IPS DF 6.9 (cell line): Measurements from ENCODE around the gene BLM.

Source experiments
- DNase-seq: peaks from one replicate; pipeline ENCODE4 v3.0.0-alpha.2; 2013; ENCODE audit warnings: low read depth, low spot score
- H3K27ac ChIP-seq: one replicate; pipeline ENCODE4 v1.5.1; 2013; ENCODE audit warnings: low read length, control low read depth
- H3K27me3 ChIP-seq: 2 replicates; pipeline ENCODE4 v1.6.1; 2013; ENCODE audit warnings: mild to moderate bottlenecking, low read length; ENCODE audit not compliant: control insufficient read depth, insufficient read depth
- H3K36me3 ChIP-seq: 2 replicates; pipeline ENCODE4 v1.6.1; 2013; ENCODE audit warnings: low read length; ENCODE audit not compliant: control insufficient read depth, insufficient read depth
- H3K4me1 ChIP-seq: 2 replicates; pipeline ENCODE4 v1.6.1; 2013; ENCODE audit warnings: low read length; ENCODE audit not compliant: control insufficient read depth, insufficient read depth
- H3K4me3 ChIP-seq: 2 replicates; pipeline ENCODE4 v1.5.1; 2013; ENCODE audit warnings: mild to moderate bottlenecking, low read length
- H3K9me3 ChIP-seq: 2 replicates; pipeline ENCODE4 v1.6.1; 2013; ENCODE audit warnings: low read length, inconsistent platforms; ENCODE audit not compliant: control insufficient read depth, insufficient read depth
- WGBS: extraction: QIAGEN DNeasy Blood & Tissue Kit; methylation state at CpG from one replicate; pipeline ENCODE4 v1.1.7; 2013; ENCODE audit warnings: mixed read lengths, missing lambda C conversion rate; ENCODE audit not compliant: insufficient read length, insufficient coverage; 5-methylcytosine and 5-hydroxymethylcytosine counted together

BLM gene

GRCh38 chr15:90782442-90782841 lies 65.3 kb downstream of the BLM start:
- WGBS = no CpG with 5 or more reads among the region's 2 CpGs
- no peaks in the 10 kb centered on the region; the same call in 1 of the 2 replicates for H3K36me3 ChIP-seq
- no peak overlapping the region for H3K4me3 ChIP-seq
- H3K9me3 ChIP-seq = no peaks in the 10 kb centered on the region
- no peaks in the 10 kb centered on the region for H3K27me3 ChIP-seq
- H3K27ac ChIP-seq = no peak overlapping the region
- H3K4me1 ChIP-seq = no peaks in the 10 kb centered on the region
- DNase-seq = no peak

- DNase-seq = no peak
- no CpG with 5 or more reads among the region's 3 CpGs for WGBS
Measured at GRCh38 chr15:90787881-90788280, 70.7 kb downstream of the BLM start.

DNA sequence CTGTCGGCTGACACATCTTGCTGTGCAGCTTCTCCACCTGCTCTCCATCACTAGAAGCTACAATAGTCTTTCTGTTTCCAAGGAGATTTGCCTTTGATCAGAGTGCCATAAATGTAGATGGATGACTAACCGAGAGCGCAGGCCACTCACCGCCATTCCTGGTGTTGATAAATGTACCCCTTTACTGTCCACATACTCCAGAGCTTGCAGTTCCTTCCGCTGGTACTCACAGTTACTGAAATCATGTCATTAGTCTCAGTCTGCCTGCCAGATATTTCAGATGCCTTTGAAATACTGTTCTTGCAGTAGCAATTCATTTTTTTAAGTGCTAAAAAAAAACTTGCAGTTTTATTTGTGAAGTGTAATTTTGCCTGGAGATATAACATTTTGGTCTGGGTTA lies 72.3 kb downstream of the BLM start:
- Histone ChIP-seq H3K27ac (no peak overlapping the region), H3K4me1 (no peaks in the 10 kb centered on the region), H3K27me3 (no peaks in the 10 kb centered on the region), H3K9me3 (no peaks in the 10 kb centered on the region), H3K4me3 (no peak overlapping the region), H3K36me3 (peaks cover 4% of the 10 kb centered on the region; the same call in 1 of the 2 replicates)
- no peak for DNase-seq
- WGBS = no CpG with 5 or more reads among the region's 5 CpGs

More at GRCh38 chr15:90787881-90788280, 70.7 kb downstream of the BLM start:
- H3K36me3 ChIP-seq = peaks cover 4% of the 10 kb centered on the region; the same call in 1 of the 2 replicates
- no peak overlapping the region for H3K4me3 ChIP-seq
- no peak overlapping the region for H3K27ac ChIP-seq
- no peaks in the 10 kb centered on the region for H3K27me3 ChIP-seq
- no peaks in the 10 kb centered on the region for H3K9me3 ChIP-seq
- no peaks in the 10 kb centered on the region for H3K4me1 ChIP-seq

GRCh38 chr15:90790057-90790456 lies 72.9 kb downstream of the BLM start:
- WGBS = no CpG with 5 or more reads among the region's 3 CpGs
- no peaks in the 10 kb centered on the region for H3K9me3 ChIP-seq
- no peak for DNase-seq
- H3K36me3 ChIP-seq = peaks cover 4% of the 10 kb centered on the region; the same call in 1 of the 2 replicates
- H3K27me3 ChIP-seq = no peaks in the 10 kb centered on the region
- H3K4me1 ChIP-seq = no peaks in the 10 kb centered on the region
- no peak overlapping the region for H3K4me3 ChIP-seq
- no peak overlapping the region for H3K27ac ChIP-seq

DNA sequence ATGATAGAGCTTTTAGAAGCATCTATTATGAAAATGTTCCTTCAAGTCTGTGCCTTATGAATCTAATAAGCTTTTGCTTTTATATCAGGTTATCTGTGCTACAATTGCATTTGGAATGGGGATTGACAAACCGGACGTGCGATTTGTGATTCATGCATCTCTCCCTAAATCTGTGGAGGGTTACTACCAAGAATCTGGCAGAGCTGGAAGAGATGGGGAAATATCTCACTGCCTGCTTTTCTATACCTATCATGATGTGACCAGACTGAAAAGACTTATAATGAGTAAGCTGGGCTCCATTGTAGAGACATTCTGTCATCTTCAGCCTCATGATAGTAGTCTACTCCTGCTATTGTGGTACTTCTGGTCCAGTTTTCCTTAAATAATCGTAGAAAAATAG lies 73.4 kb downstream of the BLM start:
- no peak for DNase-seq
- no peak overlapping the region for H3K27ac ChIP-seq
- H3K9me3 ChIP-seq = no peaks in the 10 kb centered on the region
- H3K36me3 ChIP-seq = peaks cover 6% of the 10 kb centered on the region; the same call in 1 of the 2 replicates
- WGBS = no CpG with 5 or more reads among the region's 4 CpGs
- no peak overlapping the region for H3K4me3 ChIP-seq
- no peaks in the 10 kb centered on the region for H3K27me3 ChIP-seq
- no peaks in the 10 kb centered on the region for H3K4me1 ChIP-seq

DNA sequence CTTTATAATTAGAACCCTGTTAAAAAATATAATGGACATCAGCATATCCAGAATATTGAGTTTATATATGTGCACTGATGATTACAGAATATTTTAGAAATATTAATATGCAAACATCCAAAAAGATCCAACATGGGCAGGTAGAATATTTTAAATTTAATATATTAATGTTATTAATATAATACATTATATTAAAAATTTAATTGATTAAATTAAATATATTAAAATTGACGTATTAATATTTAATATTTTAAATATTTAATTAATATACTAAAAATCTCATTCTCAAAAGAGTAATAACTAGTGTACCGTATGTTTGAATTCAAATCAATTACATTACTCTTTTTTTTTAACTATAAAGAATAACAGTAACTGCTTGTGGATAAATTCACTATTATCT lies 77.4 kb downstream of the BLM start:
- H3K36me3 ChIP-seq = peaks cover 8% of the 10 kb centered on the region; the same call in 1 of the 2 replicates
- H3K27ac ChIP-seq = no peak overlapping the region
- H3K27me3 ChIP-seq = no peaks in the 10 kb centered on the region

DNA sequence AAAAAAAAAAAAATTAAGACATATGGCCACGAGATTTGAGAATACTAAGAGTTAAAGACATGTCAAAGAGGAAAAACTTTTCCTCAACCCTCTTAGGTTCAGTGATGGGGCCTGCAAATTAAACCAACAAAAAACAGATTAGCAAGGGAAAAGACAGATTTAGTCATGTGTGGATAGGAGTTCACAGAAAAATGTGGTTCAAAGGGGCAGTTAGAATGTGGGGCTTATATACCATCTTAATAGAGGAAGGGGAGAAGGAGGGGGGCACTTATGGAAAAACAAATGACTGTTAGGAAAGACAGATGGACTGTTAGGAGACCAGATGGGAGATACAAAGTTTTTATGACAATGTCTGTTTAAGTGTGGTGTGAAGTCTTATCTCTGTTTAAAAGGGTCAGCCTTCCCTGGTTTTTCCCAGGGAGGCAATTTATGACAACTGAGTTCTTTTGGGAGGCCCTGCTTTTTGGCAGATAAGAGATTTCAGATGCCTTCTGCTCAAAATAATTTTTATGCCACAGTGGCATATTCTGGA lies 82.6 kb downstream of the BLM start:
- H3K4me3 ChIP-seq = no peak overlapping the region
- peaks cover 4% of the 10 kb centered on the region; the same call in 1 of the 2 replicates for H3K36me3 ChIP-seq
- H3K9me3 ChIP-seq = no peaks in the 10 kb centered on the region
- H3K27ac ChIP-seq = no peak overlapping the region
- no peak for DNase-seq
- no peaks in the 10 kb centered on the region for H3K27me3 ChIP-seq
- no peaks in the 10 kb centered on the region for H3K4me1 ChIP-seq
- no CpG with 5 or more reads among the region's 1 CpG for WGBS

More for the DNA sequence above, 77.4 kb downstream of the BLM start:
- no CpG with 5 or more reads among the region's 2 CpGs for WGBS
- DNase-seq = no peak
- Histone ChIP-seq H3K9me3 (no peaks in the 10 kb centered on the region), H3K4me1 (no peaks in the 10 kb centered on the region), H3K4me3 (no peak overlapping the region)

DNA sequence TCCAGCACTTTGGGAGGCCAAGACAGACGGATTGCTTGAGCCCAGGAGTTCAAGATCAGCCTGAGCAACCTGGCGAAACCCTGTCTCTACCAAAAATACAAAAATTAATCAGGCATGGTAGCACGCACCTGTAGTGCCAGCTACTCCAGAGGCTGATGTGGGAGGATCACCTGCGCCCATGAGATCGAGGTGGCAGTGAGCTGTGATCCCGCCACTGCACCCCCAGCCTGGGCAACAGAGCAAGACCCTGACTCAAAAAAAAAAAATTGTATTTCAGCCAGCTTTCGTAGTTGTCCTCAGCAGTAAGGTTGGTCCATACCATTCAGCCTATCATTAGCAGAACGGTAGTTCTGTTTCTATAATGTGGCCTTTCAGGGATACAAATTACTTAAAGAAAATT lies 84.7 kb downstream of the BLM start:
- H3K4me3 ChIP-seq = no peak overlapping the region
- WGBS = no CpG with 5 or more reads among the region's 8 CpGs
- H3K27ac ChIP-seq = no peak overlapping the region
- no peaks in the 10 kb centered on the region for H3K27me3 ChIP-seq
- no peak for DNase-seq
- no peaks in the 10 kb centered on the region for H3K9me3 ChIP-seq
- H3K36me3 ChIP-seq = no peaks in the 10 kb centered on the region
- no peaks in the 10 kb centered on the region for H3K4me1 ChIP-seq

DNA sequence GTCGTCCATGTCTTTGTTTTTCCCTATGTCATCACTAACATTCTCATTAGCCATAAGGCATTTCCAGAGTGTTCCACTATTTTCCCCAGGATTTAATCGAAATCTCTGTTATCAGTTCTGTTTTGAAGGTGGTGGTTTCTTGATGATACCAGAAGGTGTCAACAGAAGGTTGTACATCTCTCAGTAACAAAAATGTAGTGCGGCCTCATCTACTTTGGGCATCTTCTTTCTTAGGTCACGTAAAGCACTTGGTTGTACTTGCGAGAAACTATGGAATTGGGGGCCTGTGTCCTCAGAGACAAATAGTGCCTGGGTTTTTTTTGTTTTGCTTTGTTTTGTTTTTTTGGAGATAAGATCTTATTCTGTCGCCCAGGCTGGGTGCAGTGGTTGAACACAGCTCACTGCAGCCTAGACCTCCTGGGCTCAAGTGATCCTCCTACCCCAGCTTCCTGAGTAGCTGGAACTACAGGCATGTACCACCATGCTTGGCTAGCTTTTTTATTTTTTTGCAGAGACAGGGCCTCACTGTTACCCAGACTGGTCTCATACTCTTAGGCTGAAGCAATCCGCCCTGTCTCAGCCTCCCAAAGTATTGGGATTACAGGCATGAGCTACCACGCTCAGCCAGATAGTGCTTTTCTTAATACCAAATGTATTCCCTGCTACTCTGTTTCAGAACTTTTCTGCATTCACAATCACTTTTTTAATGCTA lies 90.1 kb downstream of the BLM start:
- no peaks in the 10 kb centered on the region for H3K9me3 ChIP-seq
- peaks cover 12% of the 10 kb centered on the region for H3K36me3 ChIP-seq
- H3K4me1 ChIP-seq = no peaks in the 10 kb centered on the region
- H3K27me3 ChIP-seq = no peaks in the 10 kb centered on the region
- H3K27ac ChIP-seq = no peak overlapping the region
- WGBS = no CpG with 5 or more reads among the region's 8 CpGs
- no peak overlapping the region for H3K4me3 ChIP-seq
- DNase-seq = no peak

GRCh38 chr15:90807786-90808086 lies 90.6 kb downstream of the BLM start:
- Histone ChIP-seq H3K27ac (no peak overlapping the region), H3K9me3 (no peaks in the 10 kb centered on the region), H3K27me3 (no peaks in the 10 kb centered on the region), H3K36me3 (peaks cover 13% of the 10 kb centered on the region), H3K4me1 (no peaks in the 10 kb centered on the region), H3K4me3 (no peak overlapping the region)
- no peak for DNase-seq
- 100% methylated on average over 1 of the region's 2 CpGs for WGBS
